Measurements from ENCODE around the gene GSTM4. TPM values are rescaled to one million over a fixed set of nuclear protein-coding genes. Genes with fewer than 3 reads are reported as not detected.

Gene GSTM4
- total RNA-seq, 2 experiments from 2014 or later: 2.4 to 3.0 TPM

- no peaks in the 10 kb centered on the region for H3K27me3 Mint-ChIP-seq
- H3K9me3 Mint-ChIP-seq: no peaks in the 10 kb centered on the region
- H3K36me3 Mint-ChIP-seq: peaks cover 6% of the 10 kb centered on the region
- H3K4me3 Mint-ChIP-seq: no peak overlapping the region
- DNase-seq: no peak
- peaks cover 11% of the 10 kb centered on the region for H3K4me1 Mint-ChIP-seq
- no peak overlapping the region for H3K27ac Mint-ChIP-seq
These were observed 25.6 kb upstream of the GSTM4 start for GRCh38 chr1:109630081-109630897.

GRCh38 chr1:109630898-109631512 lies 24.9 kb upstream of the GSTM4 start:
- DNase-seq: no peak
- Mint-ChIP-seq H3K36me3 (peaks cover 6% of the 10 kb centered on the region), H3K27ac (no peak overlapping the region)

GRCh38 chr1:109631513-109632505 lies 24.1 kb upstream of the GSTM4 start:
- Mint-ChIP-seq H3K4me3 (no peak overlapping the region), H3K27ac (no peak overlapping the region), H3K36me3 (peaks cover 6% of the 10 kb centered on the region), H3K9me3 (no peaks in the 10 kb centered on the region), H3K27me3 (no peaks in the 10 kb centered on the region), H3K4me1 (peaks cover 14% of the 10 kb centered on the region)
- DNase-seq: no peak

More at GRCh38 chr1:109630898-109631512, 24.9 kb upstream of the GSTM4 start:
- peaks cover 14% of the 10 kb centered on the region for H3K4me1 Mint-ChIP-seq
- no peaks in the 10 kb centered on the region for H3K9me3 Mint-ChIP-seq
- no peaks in the 10 kb centered on the region for H3K27me3 Mint-ChIP-seq
- H3K4me3 Mint-ChIP-seq: no peak overlapping the region

GRCh38 chr1:109632671-109633346 lies 23.1 kb upstream of the GSTM4 start:
- Mint-ChIP-seq H3K36me3 (peaks cover 6% of the 10 kb centered on the region), H3K4me1 (peaks cover 14% of the 10 kb centered on the region), H3K4me3 (no peak overlapping the region), H3K9me3 (no peaks in the 10 kb centered on the region), H3K27me3 (no peaks in the 10 kb centered on the region), H3K27ac (no peak overlapping the region)
- no peak for DNase-seq

- no peak overlapping the region for H3K4me3 Mint-ChIP-seq
- H3K9me3 Mint-ChIP-seq: no peaks in the 10 kb centered on the region
- no peak overlapping the region for H3K27ac Mint-ChIP-seq
- H3K27me3 Mint-ChIP-seq: no peaks in the 10 kb centered on the region
- H3K4me1 Mint-ChIP-seq: peaks cover 14% of the 10 kb centered on the region
- no peak for DNase-seq
- H3K36me3 Mint-ChIP-seq: peaks cover 3% of the 10 kb centered on the region
These were observed 21.6 kb upstream of the GSTM4 start for GRCh38 chr1:109634292-109634691.

GRCh38 chr1:109634771-109635750 lies 20.8 kb upstream of the GSTM4 start:
- Mint-ChIP-seq H3K27ac (no peak overlapping the region), H3K9me3 (no peaks in the 10 kb centered on the region), H3K4me3 (no peak overlapping the region), H3K36me3 (no peaks in the 10 kb centered on the region), H3K27me3 (no peaks in the 10 kb centered on the region), H3K4me1 (peaks cover 15% of the 10 kb centered on the region)
- DNase-seq: no peak

- Mint-ChIP-seq H3K27ac (no peak overlapping the region), H3K4me1 (peaks cover 19% of the 10 kb centered on the region), H3K27me3 (no peaks in the 10 kb centered on the region), H3K4me3 (no peak overlapping the region), H3K9me3 (no peaks in the 10 kb centered on the region), H3K36me3 (no peaks in the 10 kb centered on the region)
- DNase-seq: no peak
These were observed 20.1 kb upstream of the GSTM4 start for GRCh38 chr1:109635862-109636200.

GRCh38 chr1:109636201-109636952 lies 19.5 kb upstream of the GSTM4 start:
- H3K4me1 Mint-ChIP-seq: peaks cover 19% of the 10 kb centered on the region
- DNase-seq: no peak
- H3K27me3 Mint-ChIP-seq: no peaks in the 10 kb centered on the region
- H3K9me3 Mint-ChIP-seq: no peaks in the 10 kb centered on the region
- H3K4me3 Mint-ChIP-seq: no peak overlapping the region
- H3K27ac Mint-ChIP-seq: no peak overlapping the region
- H3K36me3 Mint-ChIP-seq: no peaks in the 10 kb centered on the region

GRCh38 chr1:109637446-109637845 lies 18.5 kb upstream of the GSTM4 start:
- Mint-ChIP-seq H3K27me3 (no peaks in the 10 kb centered on the region), H3K4me1 (peaks cover 19% of the 10 kb centered on the region), H3K4me3 (no peak overlapping the region), H3K27ac (no peak overlapping the region), H3K9me3 (no peaks in the 10 kb centered on the region), H3K36me3 (no peaks in the 10 kb centered on the region)
- DNase-seq: no peak

GRCh38 chr1:109639063-109639840 lies 16.6 kb upstream of the GSTM4 start:
- peaks cover 20% of the 10 kb centered on the region for H3K4me1 Mint-ChIP-seq
- no peaks in the 10 kb centered on the region for H3K36me3 Mint-ChIP-seq
- no peak overlapping the region for H3K27ac Mint-ChIP-seq
- H3K27me3 Mint-ChIP-seq: no peaks in the 10 kb centered on the region
- H3K4me3 Mint-ChIP-seq: no peak overlapping the region
- no peaks in the 10 kb centered on the region for H3K9me3 Mint-ChIP-seq
- DNase-seq: no peak

GRCh38 chr1:109639841-109640184 lies 16.1 kb upstream of the GSTM4 start:
- no peak overlapping the region for H3K4me3 Mint-ChIP-seq
- H3K36me3 Mint-ChIP-seq: no peaks in the 10 kb centered on the region
- no peaks in the 10 kb centered on the region for H3K9me3 Mint-ChIP-seq
- H3K4me1 Mint-ChIP-seq: peaks cover 14% of the 10 kb centered on the region
- no peak overlapping the region for H3K27ac Mint-ChIP-seq
- DNase-seq: no peak
- no peaks in the 10 kb centered on the region for H3K27me3 Mint-ChIP-seq

GRCh38 chr1:109640285-109640865 lies 15.5 kb upstream of the GSTM4 start:
- peak; percentile 81 for DNase-seq
- Mint-ChIP-seq H3K4me1 (peaks cover 8% of the 10 kb centered on the region), H3K4me3 (no peak overlapping the region), H3K27me3 (no peaks in the 10 kb centered on the region), H3K36me3 (no peaks in the 10 kb centered on the region), H3K27ac (no peak overlapping the region), H3K9me3 (no peaks in the 10 kb centered on the region)
